Ascending aorta (tissue), 2 donors: ENCODE data around the gene FUT6. TPM values are rescaled to one million over a fixed set of nuclear protein-coding genes. Genes with fewer than 3 reads are reported as not detected.
"Not testable (repeated sequence)": the region's sequence is repeated elsewhere in the genome, so short reads cannot be mapped to it uniquely, and the experiment has no call there.

Source experiments
- DNase-seq, 2 donors: peaks; one replicate each; pipeline ENCODE4 v3.0.0-alpha.2; 2019; ENCODE audit warnings: low spot score in 2 of 2
- H3K27ac ChIP-seq, 2 donors: fragments of 200-600 bp; sonication (generic); one replicate each; pipeline ENCODE4 v1.5.1; 2016 to 2017; ENCODE audit warnings: mild to moderate bottlenecking in 1 of 2
- H3K27me3 ChIP-seq: fragments of 200-600 bp; sonication (generic); one replicate; pipeline ENCODE4 v1.5.1; 2017
- H3K36me3 ChIP-seq, 2 donors: fragments of 200-600 bp; sonication (generic); one replicate each; pipeline ENCODE4 v1.5.1; 2016
- H3K4me1 ChIP-seq, 2 donors: fragments of 200-600 bp; sonication (generic); one replicate each; pipeline ENCODE4 v1.5.1; 2016 to 2017; ENCODE audit warnings: mild to moderate bottlenecking in 1 of 2
- H3K4me3 ChIP-seq, 2 donors: fragments of 200-600 bp; sonication (generic); one replicate each; pipeline ENCODE4 v1.5.1; 2016 to 2017; ENCODE audit warnings: mild to moderate bottlenecking in 1 of 2
- H3K9me3 ChIP-seq, 2 donors: fragments of 200-600 bp; sonication (generic); one replicate each; pipeline ENCODE4 v1.5.1; 2016
- CTCF ChIP-seq, 3 experiments: fragments of 200-600 bp in 2 of 3; fragments of 450-650 bp in 1 of 3; sonication (generic) in 2 of 3; IDR thresholded peaks; one replicate each; pipeline ENCODE4 v1.5.1; 2016 to 2019; ENCODE audit warnings: antibody characterized with exemption in 3 of 3, mild to moderate bottlenecking in 1 of 3, moderate library complexity in 1 of 3
- intact Hi-C: fragments of 100-400 bp; cut with DNase I; formaldehyde crosslinking; loops from one replicate; pipeline ENCODE4 v1.15.1; 2023
- total RNA-seq: library from RNA; depleted of rRNA; stranded (reverse); fragments of >200 nt; gene quantifications from one replicate; pipeline ENCODE4 v1.1.0, GENCODE V29; 2016

The FUT6 gene
- total RNA-seq, 1 donor from 2014 or later: not detected

- intact Hi-C loops: no loop called here
- H3K27me3 ChIP-seq: no peaks in the 10 kb centered on the region
- TF ChIP-seq CTCF (IDR thresholded peaks at IDR 0.05): no peak
- no peak for DNase-seq
- H3K36me3 ChIP-seq: no peaks in the 10 kb centered on the region
- H3K4me3 ChIP-seq: no peak overlapping the region
- H3K4me1 ChIP-seq: no peaks in the 10 kb centered on the region
- H3K27ac ChIP-seq: no peak overlapping the region
- no peaks in the 10 kb centered on the region for H3K9me3 ChIP-seq
These were observed 24.7 kb upstream of the FUT6 start for GRCh38 chr19:5864013-5864720.

GRCh38 chr19:5863030-5863665 lies 23.6 kb upstream of the FUT6 start:
- H3K9me3 ChIP-seq: no peaks in the 10 kb centered on the region
- H3K27me3 ChIP-seq: no peaks in the 10 kb centered on the region
- no peak overlapping the region for H3K27ac ChIP-seq
- TF ChIP-seq CTCF (IDR thresholded peaks at IDR 0.05): no peak
- H3K4me1 ChIP-seq: no peaks in the 10 kb centered on the region
- DNase-seq: no peak
- H3K4me3 ChIP-seq: no peak overlapping the region
- H3K36me3 ChIP-seq: no peaks in the 10 kb centered on the region
- intact Hi-C loops: no loop called here

- intact Hi-C loops: no loop called here
- Histone ChIP-seq H3K9me3 (no peaks in the 10 kb centered on the region), H3K4me1 (no peaks in the 10 kb centered on the region), H3K27me3 (no peaks in the 10 kb centered on the region), H3K4me3 (no peak overlapping the region), H3K36me3 (no peaks in the 10 kb centered on the region), H3K27ac (no peak overlapping the region)
- TF ChIP-seq CTCF (IDR thresholded peaks at IDR 0.05): no peak
- DNase-seq: no peak
These were observed 17.9 kb upstream of the FUT6 start for GRCh38 chr19:5857203-5858081.

GRCh38 chr19:5855151-5855550 lies 15.6 kb upstream of the FUT6 start:
- H3K27me3 ChIP-seq, H3K4me1 ChIP-seq, H3K36me3 ChIP-seq, intact Hi-C loops, H3K9me3 ChIP-seq, DNase-seq, H3K27ac ChIP-seq, H3K4me3 ChIP-seq: not testable (repeated sequence)

- H3K4me1 ChIP-seq, H3K36me3 ChIP-seq, H3K27me3 ChIP-seq, DNase-seq, H3K27ac ChIP-seq, H3K9me3 ChIP-seq, H3K4me3 ChIP-seq, intact Hi-C loops: not testable (repeated sequence)
These were observed 14.6 kb upstream of the FUT6 start for GRCh38 chr19:5854121-5854520.

- intact Hi-C loops: no loop called here
- H3K27ac ChIP-seq: no peak within 1 kb of the TSS
- DNase-seq: no peak
- H3K9me3 ChIP-seq: no peaks in the 10 kb centered on the region
- no peak within 1 kb of the TSS for H3K4me3 ChIP-seq
- no peaks in the 10 kb centered on the region for H3K36me3 ChIP-seq
- no peaks in the 10 kb centered on the region for H3K4me1 ChIP-seq
- H3K27me3 ChIP-seq: no peaks in the 10 kb centered on the region
- TF ChIP-seq CTCF (IDR thresholded peaks at IDR 0.05): no peak
These were observed 11.8 kb upstream of the FUT6 start, which contains the start of gene FUT3 for GRCh38 chr19:5851302-5851701. Gene FUT3, minus strand, starts transcription at chr19:5851449.
